MM.1S (cell line): ENCODE measurements around the gene PTCH2.

Experiments used
- DNase-seq: peaks from one replicate; pipeline ENCODE4 v3.0.0-alpha.2; 2015
- H2AFZ ChIP-seq: fragments of 300-600 bp; sonication (generic); 2 replicates; pipeline ENCODE4 v1.6.0; 2016; ENCODE audit warnings: antibody characterized with exemption, low read length
- H3F3A ChIP-seq: fragments of 300-600 bp; sonication (generic); 2 replicates; pipeline ENCODE4 v1.6.1; 2016; ENCODE audit warnings: mild to moderate bottlenecking, antibody characterized with exemption, low read length, moderate library complexity, mixed read lengths; ENCODE audit not compliant: insufficient read depth
- H3K27ac ChIP-seq: fragments of 300-600 bp; sonication (generic); 2 replicates; pipeline ENCODE4 v1.5.1; 2016; ENCODE audit warnings: mild to moderate bottlenecking, low read length
- H3K27me3 ChIP-seq: fragments of 300-600 bp; sonication (generic); replicated peaks from 2 replicates; pipeline ENCODE4 v1.6.0; 2016; ENCODE audit warnings: low read length; ENCODE audit not compliant: insufficient read depth
- H3K36me3 ChIP-seq: fragments of 300-600 bp; sonication (generic); replicated peaks from 2 replicates; pipeline ENCODE4 v1.6.1; 2016; ENCODE audit warnings: mild to moderate bottlenecking, low read length, mixed read lengths; ENCODE audit not compliant: insufficient read depth
- H3K4me1 ChIP-seq: fragments of 300-600 bp; sonication (generic); 2 replicates; pipeline ENCODE4 v1.6.1; 2016; ENCODE audit warnings: low read length, mixed read lengths
- H3K4me2 ChIP-seq: fragments of 300-600 bp; sonication (generic); 2 replicates; pipeline ENCODE4 v1.6.0; 2016; ENCODE audit warnings: low read depth, low read length
- H3K4me3 ChIP-seq: fragments of 300-600 bp; sonication (generic); 2 replicates; pipeline ENCODE4 v1.5.1; 2016; ENCODE audit warnings: low read length, mixed read lengths
- H3K79me2 ChIP-seq: fragments of 300-600 bp; sonication (generic); 2 replicates; pipeline ENCODE4 v1.6.1; 2016; ENCODE audit warnings: mixed run types, low read length, mixed read lengths
- H3K9ac ChIP-seq: fragments of 300-600 bp; sonication (generic); 2 replicates; pipeline ENCODE4 v1.6.1; 2016; ENCODE audit warnings: low read length, mixed read lengths
- H3K9me2 ChIP-seq: fragments of 300-600 bp; sonication (generic); replicated peaks from 2 replicates; pipeline ENCODE4 v1.6.1; 2016; ENCODE audit warnings: mild to moderate bottlenecking, low read length, mixed read lengths; ENCODE audit not compliant: insufficient read depth
- H3K9me3 ChIP-seq: fragments of 300-600 bp; sonication (generic); replicated peaks from 2 replicates; pipeline ENCODE4 v1.6.1; 2016; ENCODE audit warnings: mild to moderate bottlenecking, low read length, mixed read lengths; ENCODE audit not compliant: insufficient read depth
- H4K20me1 ChIP-seq: fragments of 300-600 bp; sonication (generic); 2 replicates; pipeline ENCODE4 v1.6.1; 2016; ENCODE audit warnings: mild to moderate bottlenecking, low read length, moderate library complexity, mixed read lengths; ENCODE audit not compliant: insufficient read depth
- CTCF ChIP-seq: fragments of 300-600 bp; sonication (generic); IDR thresholded peaks from 2 replicates; pipeline ENCODE4 v1.5.1; 2016; ENCODE audit warnings: antibody characterized with exemption, low read length, mixed read lengths
- EZH2 ChIP-seq: fragments of 300-600 bp; sonication (generic); optimal IDR thresholded peaks from 2 replicates; pipeline ENCODE3; 2017; ENCODE audit warnings: low read depth, mild to moderate bottlenecking, antibody characterized with exemption, low read length, mixed read lengths
- EZH2phosphoT487 ChIP-seq: fragments of 300-600 bp; sonication (generic); IDR thresholded peaks from 2 replicates; pipeline ENCODE4 v1.6.1; 2018; ENCODE audit warnings: antibody characterized with exemption, low read length

PTCH2 gene

DNA sequence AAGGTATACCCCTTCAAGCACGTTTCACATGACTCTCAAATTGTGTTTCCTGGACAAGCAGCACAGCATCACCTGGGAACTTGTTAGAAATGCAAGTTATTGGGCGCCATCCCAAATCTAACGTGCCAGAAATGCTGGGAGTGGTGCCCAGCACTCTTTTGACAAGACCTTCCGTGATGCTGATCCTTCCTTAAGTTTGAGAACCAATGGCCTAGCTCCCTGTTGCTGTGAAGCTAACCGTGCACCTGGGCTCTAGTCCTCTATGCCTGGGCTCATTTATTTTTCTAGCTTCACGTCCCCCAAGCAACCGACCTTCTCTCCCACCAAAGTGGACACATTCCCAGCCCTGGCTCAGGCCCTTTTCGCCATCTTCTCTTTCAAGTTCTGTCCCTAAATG, 59.4 kb downstream of the PTCH2 start:
- Histone ChIP-seq H3K79me2 (peaks cover 1% of the 10 kb centered on the region), H3K27ac (no peak overlapping the region), H3K9me3 (no peaks in the 10 kb centered on the region), H3K4me3 (no peak overlapping the region), H2AFZ (no peak overlapping the region), H3K9ac (no peak overlapping the region), H3F3A (peaks cover 26% of the 10 kb centered on the region), H3K36me3 (peaks cover 2% of the 10 kb centered on the region), H3K9me2 (no peaks in the 10 kb centered on the region), H3K4me2 (no peak overlapping the region), H4K20me1 (peaks cover 1% of the 10 kb centered on the region; the same call in 1 of the 2 replicates), H3K27me3 (no peaks in the 10 kb centered on the region), H3K4me1 (peaks cover 8% of the 10 kb centered on the region; the same call in 1 of the 2 replicates)
- DNase-seq, result no peak
- TF ChIP-seq CTCF, result no peak
- TF ChIP-seq EZH2phosphoT487, result no peak
- TF ChIP-seq EZH2, result no peak

DNA sequence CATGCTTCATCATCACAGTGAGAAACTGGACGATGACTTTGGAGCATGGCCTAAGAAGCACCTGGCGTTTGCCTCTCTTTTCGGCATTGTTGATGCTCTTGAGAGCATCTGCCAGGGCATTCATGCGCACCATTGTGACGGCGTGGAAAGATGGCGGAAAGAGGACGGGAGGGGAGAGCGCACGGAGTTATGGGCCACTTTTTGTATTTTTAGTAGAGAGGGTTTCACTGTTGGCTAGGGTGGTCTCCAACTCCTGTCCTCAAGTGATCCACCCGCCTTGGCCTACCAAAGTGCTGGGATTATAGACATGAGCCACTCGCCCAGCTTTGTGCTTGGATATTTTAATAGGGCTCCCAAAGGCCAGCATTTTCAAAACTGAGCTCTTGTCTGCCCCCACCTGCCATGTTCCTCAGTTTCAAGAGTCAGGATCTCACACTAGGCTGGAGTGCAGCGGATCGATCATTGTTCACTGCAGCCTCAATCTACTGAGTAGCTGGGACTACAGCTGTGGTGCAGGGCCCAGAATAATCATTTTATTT, 62.4 kb downstream of the PTCH2 start:
- no peak overlapping the region for H2AFZ ChIP-seq
- no peak overlapping the region for H3K4me2 ChIP-seq
- H3K27me3 ChIP-seq, result no peaks in the 10 kb centered on the region
- peaks cover 32% of the 10 kb centered on the region for H3K79me2 ChIP-seq
- H3K9me3 ChIP-seq, result no peaks in the 10 kb centered on the region
- H3K36me3 ChIP-seq, result peaks cover 18% of the 10 kb centered on the region
- peaks cover 11% of the 10 kb centered on the region; the same call in 1 of the 2 replicates for H3K4me1 ChIP-seq
- H3F3A ChIP-seq, result peaks cover 54% of the 10 kb centered on the region
- peaks cover 11% of the 10 kb centered on the region; the same call in 1 of the 2 replicates for H4K20me1 ChIP-seq
- H3K9me2 ChIP-seq, result no peaks in the 10 kb centered on the region
- H3K9ac ChIP-seq, result no peak overlapping the region
- no peak for TF ChIP-seq CTCF
- no peak for TF ChIP-seq EZH2phosphoT487
- no peak for TF ChIP-seq EZH2
- no peak overlapping the region for H3K4me3 ChIP-seq
- no peak for DNase-seq
- H3K27ac ChIP-seq, result no peak overlapping the region

DNA sequence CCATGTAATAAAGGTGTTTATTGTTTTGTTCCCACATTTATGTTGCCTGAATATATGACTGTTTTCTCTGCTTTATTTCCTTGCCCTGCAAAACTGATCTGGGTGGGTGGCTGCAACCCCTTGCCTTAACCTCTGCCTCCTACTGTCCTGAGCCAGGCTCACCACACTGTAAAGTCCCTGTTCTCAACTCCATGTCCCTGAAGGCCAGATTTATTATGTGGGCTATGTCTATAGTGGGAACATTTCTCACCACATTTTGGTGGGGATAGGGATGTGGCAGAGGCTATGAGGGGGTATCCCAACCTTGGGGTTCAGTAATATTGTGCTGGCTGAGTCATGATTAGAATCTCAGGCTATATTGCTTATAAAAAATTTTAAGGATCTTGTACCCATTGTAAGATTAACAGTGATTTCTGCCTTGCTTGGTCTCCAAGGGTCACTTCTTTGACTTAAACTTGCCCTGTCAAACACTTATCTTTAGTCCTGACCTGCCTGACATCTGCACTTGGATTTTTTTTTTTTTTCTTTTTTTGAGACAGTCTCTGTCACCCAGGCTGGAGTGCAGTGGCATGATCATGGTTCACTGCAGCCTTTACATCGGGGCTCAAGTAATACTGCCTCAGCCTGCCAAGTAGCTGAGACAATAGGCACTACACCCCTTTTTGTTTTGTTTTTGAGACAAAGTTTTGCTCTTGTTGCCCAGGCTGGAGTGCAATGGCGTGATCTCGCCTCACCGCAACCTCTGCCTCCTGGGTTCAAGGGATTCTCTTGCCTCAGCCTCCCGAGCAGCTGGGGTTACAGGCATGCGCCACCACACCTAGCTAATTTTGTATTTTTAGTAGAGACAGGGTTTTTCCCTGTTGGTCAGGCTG, 64.1 kb downstream of the PTCH2 start:
- H3K4me3 ChIP-seq, result no peak overlapping the region

More for the DNA sequence above, 64.1 kb downstream of the PTCH2 start:
- no peaks in the 10 kb centered on the region for H3K27me3 ChIP-seq
- no peak overlapping the region for H2AFZ ChIP-seq
- no peak for DNase-seq
- H4K20me1 ChIP-seq, result peaks cover 11% of the 10 kb centered on the region; the same call in 1 of the 2 replicates
- H3K9me2 ChIP-seq, result no peaks in the 10 kb centered on the region
- TF ChIP-seq EZH2phosphoT487 (no peak), EZH2 (no peak), CTCF (no peak)
- H3F3A ChIP-seq, result peaks cover 56% of the 10 kb centered on the region
- no peaks in the 10 kb centered on the region for H3K9me3 ChIP-seq
- 0 out of 2 replicates have a peak, but pooled peaks cover 7% of the 10 kb centered on the region for H3K4me1 ChIP-seq
- no peak overlapping the region for H3K9ac ChIP-seq
- no peak overlapping the region for H3K4me2 ChIP-seq
- peaks cover 41% of the 10 kb centered on the region for H3K79me2 ChIP-seq
- peaks cover 18% of the 10 kb centered on the region for H3K36me3 ChIP-seq
- no peak overlapping the region for H3K27ac ChIP-seq
